ENCODE data around the gene GLP1R. TPM values are rescaled to one million over a fixed set of nuclear protein-coding genes. Genes with fewer than 3 reads are reported as not detected.

GLP1R gene
- total RNA-seq, 1 donor from 2014 or later, result 2.6 TPM

DNA sequence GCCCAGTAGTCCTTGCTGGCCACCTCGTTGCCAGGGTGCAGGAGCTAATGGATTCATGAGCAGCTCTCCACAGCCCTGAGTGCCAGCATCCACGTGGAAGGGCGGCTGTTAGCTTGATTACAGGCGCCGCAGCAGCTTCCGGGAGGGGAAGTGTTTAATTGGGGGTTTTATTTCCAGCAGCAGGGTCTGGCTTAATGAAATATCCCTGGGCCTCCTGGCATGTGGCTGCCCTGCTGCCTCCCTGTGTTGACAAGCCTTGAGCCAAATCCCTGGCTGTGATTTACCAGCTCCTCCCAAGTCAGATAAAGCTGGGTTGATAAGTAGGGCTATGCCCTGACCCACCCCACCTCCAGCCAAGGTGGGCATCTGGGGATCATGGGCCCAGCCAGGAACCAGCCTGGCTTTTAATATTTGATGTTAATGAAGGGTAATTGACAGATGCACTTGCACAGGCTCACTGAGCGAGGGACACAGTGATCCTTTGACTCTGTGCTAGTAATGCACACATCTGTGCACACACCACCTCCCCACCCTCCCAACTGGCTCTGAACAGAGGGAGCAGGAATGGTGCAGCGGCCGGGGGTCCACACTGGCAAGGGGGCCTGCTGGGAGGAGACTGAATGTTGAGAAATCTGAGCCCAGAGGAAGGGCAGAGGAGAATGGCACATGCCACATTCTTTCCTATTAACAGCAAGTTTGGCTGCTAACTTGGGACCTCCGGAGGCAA, 13.6 kb downstream of the GLP1R start:
- DNase-seq (ENCODE audit: low spot score), result no peak

DNA sequence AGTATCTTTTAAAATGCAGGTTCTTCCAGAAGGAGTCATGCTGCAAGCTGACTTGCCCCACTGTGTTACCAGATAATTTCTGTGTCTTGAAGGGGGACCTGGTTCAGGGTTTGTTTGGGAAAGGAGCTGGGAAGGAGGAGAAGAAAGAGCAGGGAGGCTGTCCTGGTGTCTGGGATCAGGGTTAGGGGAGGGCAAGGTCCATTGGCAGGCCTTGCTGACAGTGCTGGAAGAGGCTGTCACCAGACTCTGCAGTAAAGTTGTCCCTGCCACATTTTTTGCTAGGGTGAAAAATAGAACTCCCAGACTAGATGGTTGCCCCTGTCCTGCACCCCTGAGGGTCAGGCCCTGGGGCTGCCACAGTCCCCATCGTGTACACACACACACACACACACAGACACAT, 14.9 kb downstream of the GLP1R start:
- DNase-seq (ENCODE audit: low spot score), result no peak

DNA sequence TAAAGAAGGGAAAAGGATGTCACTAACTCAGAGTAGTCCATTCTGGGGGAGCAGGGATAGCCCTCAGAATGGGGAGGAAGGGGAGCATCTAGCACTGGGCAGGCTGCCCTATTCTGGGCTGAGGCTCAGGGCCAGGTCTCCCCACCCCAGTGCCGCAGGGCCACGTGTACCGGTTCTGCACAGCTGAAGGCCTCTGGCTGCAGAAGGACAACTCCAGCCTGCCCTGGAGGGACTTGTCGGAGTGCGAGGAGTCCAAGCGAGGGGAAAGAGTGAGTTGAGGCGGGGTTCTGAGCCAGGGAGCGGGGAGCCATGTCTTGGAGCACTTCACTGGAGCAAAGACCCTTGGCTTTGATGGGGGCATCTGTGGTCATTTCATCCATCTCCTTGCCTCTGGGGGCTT, 17.0 kb downstream of the GLP1R start:
- DNase-seq (ENCODE audit: low spot score), result no peak

DNA sequence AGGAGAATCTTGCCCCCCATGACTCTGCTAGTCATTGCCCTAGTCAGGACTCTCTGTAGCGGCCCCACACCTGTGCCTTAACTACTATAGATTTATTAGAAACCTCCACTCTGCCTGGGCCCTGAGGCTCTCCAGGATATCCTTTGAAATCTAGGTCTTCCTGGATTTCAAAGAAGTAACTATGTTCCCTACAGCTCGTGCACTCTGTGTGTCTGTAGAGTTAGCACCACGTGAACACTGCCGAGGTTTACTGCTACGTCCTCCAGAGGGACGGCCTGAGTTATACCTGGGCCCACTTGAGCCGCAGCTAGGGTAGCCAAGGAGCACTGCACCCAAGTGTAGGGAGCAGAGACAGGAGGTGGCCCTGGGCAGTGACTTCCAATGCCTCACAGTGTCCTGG, 19.8 kb downstream of the GLP1R start:
- no peak for DNase-seq (ENCODE audit: low spot score)

DNA sequence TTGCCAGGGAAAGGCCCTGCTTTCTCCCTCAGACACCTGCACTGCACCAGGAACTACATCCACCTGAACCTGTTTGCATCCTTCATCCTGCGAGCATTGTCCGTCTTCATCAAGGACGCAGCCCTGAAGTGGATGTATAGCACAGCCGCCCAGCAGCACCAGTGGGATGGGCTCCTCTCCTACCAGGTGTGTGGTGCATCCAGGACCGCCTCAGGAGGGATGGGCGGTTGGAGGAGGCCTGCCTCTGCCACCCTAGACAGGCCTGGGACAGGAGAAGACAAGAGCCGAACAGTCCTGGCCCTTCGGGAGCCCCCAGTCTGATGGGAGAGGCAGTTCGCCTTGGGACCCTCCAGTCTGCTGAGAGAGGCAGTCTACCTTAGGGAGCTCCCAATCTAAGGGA, 24.2 kb downstream of the GLP1R start:
- no peak for DNase-seq (ENCODE audit: low spot score)

DNA sequence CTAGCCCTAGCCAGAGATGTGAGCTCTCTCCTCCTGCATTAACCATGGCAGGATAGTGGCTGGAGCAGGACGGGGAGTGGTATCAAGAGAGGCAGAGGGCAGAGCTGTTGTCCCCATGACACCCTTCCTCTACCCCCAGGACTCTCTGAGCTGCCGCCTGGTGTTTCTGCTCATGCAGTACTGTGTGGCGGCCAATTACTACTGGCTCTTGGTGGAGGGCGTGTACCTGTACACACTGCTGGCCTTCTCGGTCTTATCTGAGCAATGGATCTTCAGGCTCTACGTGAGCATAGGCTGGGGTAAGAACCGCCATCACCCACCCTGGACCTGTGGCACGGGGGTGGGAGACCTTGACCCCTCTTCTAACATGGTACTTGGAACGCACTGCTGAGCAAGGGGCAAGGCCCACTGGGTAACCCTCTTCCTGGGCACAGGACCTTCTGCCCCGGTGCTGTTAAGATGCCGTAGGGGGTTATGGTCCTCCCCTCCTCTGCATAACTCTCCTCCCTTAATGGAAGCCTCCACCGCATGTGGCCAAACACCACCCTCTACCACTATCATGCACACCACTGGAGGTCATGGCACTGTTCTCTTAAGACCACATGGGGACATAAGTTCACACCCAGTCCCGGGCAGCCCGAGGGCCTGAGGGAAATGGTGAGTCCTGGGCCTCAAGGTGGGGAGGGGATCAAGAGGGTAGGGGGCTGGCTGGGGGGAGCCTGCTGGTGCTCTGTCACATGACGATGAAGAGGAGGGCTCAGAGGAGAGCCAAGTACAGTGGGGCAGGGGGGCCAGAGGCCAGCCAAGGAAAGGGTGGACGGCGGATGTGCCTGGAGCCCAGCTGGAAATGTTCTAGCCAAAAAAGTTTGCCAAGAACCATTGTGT, 25.1 kb downstream of the GLP1R start:
- DNase-seq (ENCODE audit: low spot score), result no peak

DNA sequence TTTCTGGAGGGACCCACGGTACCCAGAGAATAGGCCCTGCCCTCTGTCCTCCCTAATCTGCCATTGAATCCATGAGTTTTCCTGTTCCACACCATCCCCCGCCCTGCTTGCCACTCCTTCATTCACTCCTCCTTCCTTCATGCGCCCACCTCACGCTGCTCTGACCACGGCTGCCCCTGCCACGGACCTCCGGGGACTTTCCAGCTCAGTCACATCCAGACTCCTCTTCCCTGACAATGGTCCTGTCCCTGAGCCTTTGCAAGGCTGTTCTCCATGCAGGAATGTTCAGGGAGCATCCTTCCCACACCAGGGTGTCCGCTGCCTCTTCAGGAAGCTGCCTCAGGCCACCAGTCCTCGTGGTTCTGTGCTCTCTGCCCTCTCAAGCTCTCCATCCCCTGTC, 25.9 kb downstream of the GLP1R start:
- no peak for DNase-seq (ENCODE audit: low spot score)

DNA sequence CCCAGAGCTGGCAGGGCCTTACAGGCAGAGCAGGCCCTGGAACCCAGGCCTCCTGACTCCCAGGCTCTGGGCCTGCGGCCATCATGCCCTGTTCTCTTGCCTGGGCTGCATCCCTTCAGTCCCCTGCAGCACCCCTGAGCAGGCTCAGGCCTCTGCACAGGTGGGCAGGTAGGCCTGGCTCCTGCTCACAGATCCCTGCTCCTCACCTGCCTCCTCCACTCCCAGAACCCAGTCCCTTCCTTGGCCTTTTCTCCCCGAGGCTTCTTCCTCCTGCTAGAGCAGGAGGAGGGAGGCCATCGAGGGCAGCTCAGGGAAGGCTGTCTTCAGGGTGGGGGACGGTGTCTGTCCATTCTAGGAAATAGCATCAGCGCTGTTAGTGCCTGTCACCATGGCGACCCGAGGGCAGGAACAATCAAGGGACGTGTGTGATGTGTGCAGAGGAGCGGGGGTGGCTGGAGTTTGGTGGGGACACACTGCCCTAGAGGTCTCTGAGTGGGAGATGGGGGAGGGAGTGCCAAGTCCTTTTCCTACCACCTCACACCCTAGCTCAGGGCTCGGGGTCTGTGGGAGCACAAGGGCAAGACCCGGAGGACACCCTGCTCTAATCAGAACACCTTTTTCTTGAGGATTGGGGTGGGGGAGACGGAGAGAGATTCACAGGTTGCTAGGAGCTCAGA, 26.6 kb downstream of the GLP1R start:
- no peak for DNase-seq (ENCODE audit: low spot score)

DNA sequence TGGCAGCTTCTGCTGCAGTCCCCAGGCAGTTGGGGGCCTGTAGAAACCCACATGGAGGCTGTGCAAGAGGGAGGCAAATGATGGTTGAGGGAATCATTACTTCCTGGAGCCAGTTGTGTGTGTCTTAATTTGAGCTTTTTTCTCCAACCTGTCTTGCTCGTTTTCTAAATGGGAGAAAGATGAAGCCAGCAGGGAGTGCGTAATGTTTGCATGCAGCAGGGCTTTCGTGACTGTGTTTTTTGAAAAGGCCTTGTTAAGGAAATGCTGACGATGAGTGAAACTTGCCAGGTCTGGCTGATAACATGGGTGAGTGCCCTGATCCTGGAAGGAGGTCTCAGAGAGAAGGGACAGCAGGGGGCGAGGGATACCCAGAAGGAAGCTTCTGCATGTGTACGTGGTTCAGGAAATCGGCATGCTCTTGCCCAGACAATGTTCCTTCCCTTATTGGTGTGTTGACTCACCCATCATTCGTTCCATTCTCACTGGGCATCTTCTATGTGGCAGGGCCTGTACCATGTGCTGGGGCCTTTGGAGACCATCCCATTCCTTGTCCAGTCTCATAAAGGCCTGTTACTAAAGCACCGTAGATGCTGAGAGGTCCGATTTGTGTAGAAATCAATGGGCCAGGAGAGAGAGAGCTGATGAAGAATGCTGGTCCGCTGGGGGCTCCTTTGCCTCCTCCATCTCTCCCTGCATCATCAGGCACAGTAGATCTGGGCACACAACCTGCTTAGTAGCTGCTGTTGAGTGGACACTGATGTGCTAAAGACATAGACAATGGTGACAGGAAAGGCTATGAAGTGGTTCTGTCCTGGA, 27.4 kb downstream of the GLP1R start:
- no peak for DNase-seq (ENCODE audit: low spot score)

DNA sequence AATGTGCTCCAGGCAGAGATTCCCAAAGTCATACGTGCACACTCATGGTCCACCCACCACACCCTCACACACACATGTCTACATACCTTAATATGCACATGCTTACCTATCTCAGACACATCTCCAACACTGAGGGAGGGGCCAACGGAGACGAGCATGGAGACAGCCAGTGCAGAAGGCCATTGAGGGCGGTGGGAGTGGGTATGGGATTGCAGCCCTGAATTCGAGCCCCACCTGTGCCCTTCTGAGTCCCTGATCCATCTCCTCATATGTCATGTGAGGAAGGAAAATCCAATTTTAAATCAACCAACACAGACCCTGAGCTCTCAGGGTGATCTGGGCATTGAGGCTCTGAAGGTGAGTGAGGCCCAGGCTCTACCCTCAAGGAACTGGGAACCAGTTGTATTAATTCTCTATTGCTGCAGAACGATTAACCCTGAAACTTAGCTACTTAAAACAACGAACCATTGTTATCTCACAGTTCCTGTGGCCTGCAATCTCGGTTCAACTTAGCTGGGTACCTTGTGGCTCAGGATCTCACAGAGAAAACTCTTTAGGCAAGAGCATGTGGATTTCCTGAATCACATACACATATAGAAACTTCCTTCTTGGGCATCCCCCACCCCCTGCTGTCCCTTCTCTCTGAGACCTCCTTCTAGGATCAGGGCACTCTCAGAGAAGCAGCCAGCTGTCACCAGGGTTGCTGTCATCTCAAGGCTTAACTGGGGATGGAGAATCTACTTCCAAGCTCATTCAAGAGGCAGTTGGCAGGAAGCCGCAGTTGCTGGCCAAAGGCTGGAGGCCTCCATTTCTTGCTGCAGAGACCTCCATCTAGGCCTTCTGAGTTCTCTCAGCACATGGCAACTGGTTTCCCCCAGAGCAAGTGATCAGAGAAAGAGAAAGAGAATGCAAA, 28.3 kb downstream of the GLP1R start:
- DNase-seq (ENCODE audit: low spot score), result no peak

DNA sequence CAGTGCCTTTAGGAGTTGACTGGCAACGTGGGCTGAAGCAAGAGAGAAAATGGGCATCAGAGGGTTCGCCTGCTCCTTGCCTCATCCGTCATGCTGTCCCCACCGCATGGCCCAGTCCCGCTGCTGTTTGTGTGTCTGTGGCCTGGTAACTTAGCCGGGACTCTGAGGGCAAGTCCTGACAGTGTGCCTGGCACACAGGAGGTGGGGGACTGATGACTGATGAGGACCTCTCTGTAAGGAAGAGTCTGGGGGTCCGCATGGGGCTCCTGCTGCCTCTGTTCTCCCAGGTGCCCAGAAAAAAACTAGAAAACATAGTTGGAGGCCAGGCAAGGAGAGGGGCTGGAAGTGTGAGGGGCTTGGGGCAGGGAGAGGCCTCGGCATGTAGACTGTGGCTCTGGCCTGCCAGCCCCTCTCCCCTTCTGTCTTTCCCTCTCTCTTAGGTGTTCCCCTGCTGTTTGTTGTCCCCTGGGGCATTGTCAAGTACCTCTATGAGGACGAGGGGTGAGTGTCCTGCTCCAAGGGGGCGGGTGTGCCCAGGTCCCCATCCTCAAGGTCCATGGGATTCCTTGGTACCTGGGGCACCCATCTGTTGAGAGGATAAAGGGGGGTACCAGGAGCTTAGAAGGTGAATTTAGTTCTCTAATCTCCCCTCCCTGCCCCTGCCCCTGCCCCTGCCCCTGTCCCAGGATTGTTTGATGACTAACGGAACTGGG, 29.5 kb downstream of the GLP1R start:
- no peak for DNase-seq (ENCODE audit: low spot score)

DNA sequence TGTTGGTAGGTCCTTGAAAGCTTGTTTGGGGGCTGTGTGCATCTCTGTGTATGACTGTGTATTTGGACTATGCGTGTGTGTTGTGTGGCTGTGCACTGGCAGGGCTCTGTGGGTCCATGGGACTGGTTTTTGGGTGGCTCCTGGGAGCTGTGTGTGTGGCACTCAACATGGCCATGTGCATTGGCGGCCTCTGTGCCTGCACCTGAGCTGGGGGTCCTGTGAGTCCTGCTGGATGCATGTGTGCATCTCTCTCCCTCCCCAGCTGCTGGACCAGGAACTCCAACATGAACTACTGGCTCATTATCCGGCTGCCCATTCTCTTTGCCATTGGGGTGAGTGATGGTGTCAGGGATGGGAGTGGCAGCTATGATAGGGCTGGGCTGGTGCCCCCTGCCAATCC, 30.1 kb downstream of the GLP1R start:
- no peak for DNase-seq (ENCODE audit: low spot score)

DNA sequence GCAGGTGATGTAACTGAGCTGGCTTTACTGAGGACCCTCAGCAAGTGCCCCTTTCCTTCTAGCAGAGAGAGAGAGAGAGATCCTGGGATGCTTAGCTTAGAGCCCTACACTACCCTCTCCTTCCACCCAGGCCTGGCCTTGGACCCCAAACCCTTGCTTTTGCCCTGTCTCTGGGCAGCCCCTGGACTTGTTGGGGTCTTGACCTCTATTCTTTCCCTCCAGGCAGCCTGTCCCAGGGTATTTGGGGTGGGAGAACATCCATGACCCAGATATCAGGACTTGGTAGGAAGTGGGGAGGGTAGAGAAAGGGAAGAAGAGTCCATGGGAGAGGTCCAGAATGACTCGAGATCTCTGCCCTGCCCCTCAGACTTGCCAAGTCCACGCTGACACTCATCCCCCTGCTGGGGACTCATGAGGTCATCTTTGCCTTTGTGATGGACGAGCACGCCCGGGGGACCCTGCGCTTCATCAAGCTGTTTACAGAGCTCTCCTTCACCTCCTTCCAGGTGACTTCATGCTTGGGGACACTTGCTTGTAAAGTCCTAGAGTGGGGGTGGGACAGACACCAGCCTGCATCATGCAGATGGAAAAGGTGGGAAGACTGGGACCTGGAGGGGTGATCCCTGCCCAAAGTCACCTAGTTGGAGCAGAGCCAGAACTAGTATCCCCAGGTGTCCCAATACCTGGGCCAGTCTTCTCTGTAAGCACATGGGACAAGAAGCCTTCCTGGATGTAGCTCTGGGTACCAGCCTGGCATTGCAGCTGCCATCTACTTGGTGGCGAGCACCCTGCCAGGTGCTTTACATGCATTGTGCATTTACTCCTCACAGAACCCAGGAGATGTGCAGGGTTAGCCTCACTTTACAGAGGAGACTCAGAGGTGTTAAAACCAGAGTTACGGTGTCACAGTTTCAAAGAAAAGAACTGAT, 30.9 kb downstream of the GLP1R start:
- no peak for DNase-seq (ENCODE audit: low spot score)

DNA sequence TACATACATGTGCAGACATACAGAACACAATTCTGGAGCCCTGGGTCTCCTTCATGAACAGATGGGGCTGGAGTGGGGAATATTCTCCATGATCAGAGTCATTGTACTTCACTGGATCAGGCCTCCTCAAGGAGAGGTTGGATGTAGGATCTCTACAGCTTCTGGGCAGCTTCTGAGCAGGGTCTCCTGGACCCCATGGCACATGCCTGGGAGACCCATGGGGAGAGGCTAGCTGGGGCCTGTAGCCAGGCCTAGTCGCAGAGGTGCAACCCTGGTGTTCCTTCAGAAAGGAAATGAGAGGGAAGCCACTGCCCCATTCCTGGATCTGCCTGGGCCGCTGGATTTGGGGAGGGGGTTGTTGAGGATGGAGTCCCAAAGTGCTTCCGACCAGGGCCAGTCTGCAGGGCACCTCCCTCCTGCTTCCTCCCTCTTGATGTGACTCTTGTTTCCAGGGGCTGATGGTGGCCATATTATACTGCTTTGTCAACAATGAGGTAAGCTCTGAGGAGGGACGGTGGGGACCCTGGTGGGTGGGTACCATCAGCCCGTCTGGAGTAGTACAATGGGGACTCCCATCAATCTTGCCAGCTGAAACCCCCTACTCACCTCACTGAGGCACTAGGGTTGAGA, 31.8 kb downstream of the GLP1R start:
- DNase-seq (ENCODE audit: low spot score), result no peak

DNA sequence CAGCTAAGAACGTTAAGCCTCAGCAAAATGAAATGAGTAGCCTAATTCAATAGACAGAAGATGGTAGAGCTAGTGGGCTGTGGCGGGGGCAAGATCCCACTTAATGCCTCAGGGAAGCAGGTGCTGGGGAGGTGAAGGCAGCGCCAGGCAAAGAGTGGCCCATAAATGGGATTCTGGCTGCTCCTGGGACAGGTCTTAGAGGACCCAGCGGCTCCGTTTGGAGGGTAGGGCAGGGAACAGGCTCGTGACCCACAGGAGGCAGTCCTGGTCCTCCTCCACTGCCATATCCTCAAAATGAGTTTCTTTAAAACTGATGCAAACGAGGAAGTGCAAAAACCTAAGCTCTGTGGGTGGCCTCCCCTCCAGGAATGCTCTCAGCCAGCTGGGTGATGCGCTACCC, 33.7 kb downstream of the GLP1R start:
- no peak for DNase-seq (ENCODE audit: low spot score)

DNA sequence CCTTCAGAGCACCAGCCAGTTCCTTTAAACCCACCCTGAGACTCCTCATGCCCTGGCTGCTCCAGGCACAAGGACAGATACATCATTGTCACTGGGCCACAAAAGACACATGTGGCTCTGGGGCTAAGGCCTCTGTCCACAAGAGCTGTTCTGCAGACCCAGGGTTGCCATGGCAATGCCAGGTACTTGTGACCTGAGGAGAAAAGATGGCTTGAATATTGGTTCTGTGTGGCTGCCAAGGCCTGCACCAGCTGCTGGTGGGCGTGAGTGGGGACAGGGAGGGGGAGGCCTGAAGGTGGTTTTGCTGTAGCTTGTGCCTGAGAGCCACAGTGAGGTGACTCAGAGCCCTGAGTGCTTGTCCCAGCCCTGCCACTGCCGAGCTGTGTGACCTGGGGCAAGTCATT, 34.7 kb downstream of the GLP1R start:
- no peak for DNase-seq (ENCODE audit: low spot score)

DNA sequence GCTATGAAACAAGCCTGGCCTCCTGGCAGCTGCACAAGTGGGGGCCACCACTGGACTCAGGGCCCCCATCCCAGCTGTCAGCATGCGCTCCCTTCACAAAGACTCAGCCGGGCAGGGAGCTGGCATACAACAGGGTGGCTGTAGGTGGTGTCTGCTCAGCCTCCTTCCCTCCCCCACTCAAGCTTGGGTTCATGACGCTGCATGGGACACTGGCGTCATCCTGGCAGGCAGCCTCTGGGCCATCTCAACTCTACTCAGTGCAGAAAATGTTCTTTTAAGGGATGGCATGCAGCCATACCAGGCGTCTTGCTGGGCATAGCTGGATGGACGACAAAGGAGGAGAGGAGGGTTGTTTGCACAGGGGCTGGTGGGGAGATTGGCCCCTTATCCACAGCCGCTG, 35.9 kb downstream of the GLP1R start:
- DNase-seq (ENCODE audit: low spot score), result peak; percentile 31

DNA sequence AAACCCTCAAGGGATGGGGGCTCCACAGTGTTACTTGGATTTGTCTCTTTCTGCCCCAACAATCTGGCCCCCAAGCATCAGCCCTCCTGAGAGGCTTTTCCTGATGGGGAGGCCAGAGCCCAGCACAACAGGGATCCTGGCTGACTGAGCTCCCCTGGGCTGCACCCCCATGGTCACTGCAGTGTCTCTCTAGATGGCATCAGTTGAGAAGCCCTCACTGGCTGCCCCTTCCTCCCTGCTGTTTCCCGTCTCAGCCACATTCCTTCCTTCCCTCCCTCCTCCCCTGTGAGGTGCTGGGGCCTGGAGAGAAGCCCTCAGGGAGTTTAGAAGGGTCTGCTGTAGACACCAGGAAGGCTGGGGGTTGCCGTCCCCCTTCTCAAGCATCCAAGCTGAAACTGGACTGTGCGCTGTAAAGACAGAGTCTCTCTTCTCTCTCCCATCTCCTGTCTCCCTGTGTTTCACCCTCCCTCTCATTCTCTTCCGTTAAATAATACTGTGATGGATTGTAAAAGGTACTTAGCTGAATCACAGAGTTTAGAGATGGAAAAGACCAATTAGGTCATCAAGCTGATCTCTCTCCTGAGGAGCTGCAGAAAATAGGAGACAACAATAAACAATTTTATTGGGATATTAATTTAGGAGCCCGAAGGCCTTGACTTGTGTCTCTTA, 36.7 kb downstream of the GLP1R start:
- DNase-seq (ENCODE audit: low spot score), result no peak

Data from umbilical cord (tissue), 2 donors.